Peyer's patch (tissue), 4 donors: ENCODE measurements around the gene TMEM175.

ENCODE experiments used
- POLR2A ChIP-seq, 2 donors: fragments of 450-650 bp; IDR thresholded peaks; one replicate each; pipeline ENCODE4 v1.5.1; 2017; ENCODE audit warnings: antibody characterized with exemption in 2 of 2, mild to moderate bottlenecking in 2 of 2, moderate library complexity in 2 of 2
- TF ChIP-seq, protein P1 (sequence below), 6 experiments: fragments of 450-650 bp in 4 of 6; fragments of 200-600 bp in 2 of 6; sonication (generic) in 1 of 6; IDR thresholded peaks; one replicate each; pipeline ENCODE4 v1.5.1; 2017 to 2019; ENCODE audit warnings: antibody characterized with exemption in 6 of 6, mild to moderate bottlenecking in 3 of 6, moderate library complexity in 1 of 6

DNA sequence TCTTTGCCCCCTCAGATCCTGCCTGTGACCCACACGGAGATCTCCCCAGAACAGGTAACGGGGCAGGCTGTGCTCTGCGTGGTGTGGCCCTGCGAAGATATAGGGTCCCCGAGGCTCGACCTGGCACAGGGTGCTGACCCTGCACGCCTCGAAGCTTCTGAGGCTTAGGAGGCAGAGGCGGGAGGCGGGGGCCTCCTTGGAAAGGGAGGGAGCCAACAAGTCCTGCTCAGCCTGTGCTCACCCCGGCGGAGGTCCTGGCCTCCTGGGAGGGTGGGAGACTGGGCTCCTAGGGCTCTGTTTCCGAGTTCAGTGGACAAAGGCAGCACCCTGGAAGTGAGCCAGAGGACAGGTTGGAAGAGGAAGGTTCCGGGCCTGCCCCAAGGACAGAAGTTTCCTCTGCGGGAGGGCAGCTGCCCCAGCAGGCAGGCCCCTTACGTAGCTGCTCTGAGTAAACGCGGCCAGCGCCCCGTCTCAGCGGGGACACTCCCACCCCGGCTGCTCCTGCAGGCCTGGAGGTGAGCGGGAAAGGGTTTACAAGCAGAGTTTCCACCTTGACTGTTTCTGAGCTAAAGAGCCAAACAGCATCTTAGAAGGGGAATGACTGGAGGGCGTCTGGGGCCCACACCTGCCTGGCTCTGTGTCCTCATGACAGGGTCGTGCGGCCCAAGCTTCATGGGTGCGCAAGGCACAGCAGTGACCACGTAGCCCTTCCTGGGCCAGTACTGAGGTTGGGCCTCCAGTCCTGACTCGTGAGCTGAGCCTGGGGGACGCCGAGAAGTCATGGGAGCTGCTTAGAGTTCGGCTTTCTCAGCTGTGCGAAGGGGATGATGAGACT, 16.1 kb downstream of the TMEM175 start:
- no peak for TF ChIP-seq POLR2A (IDR thresholded peaks at IDR 0.05)
- TF ChIP-seq, protein P1, sequence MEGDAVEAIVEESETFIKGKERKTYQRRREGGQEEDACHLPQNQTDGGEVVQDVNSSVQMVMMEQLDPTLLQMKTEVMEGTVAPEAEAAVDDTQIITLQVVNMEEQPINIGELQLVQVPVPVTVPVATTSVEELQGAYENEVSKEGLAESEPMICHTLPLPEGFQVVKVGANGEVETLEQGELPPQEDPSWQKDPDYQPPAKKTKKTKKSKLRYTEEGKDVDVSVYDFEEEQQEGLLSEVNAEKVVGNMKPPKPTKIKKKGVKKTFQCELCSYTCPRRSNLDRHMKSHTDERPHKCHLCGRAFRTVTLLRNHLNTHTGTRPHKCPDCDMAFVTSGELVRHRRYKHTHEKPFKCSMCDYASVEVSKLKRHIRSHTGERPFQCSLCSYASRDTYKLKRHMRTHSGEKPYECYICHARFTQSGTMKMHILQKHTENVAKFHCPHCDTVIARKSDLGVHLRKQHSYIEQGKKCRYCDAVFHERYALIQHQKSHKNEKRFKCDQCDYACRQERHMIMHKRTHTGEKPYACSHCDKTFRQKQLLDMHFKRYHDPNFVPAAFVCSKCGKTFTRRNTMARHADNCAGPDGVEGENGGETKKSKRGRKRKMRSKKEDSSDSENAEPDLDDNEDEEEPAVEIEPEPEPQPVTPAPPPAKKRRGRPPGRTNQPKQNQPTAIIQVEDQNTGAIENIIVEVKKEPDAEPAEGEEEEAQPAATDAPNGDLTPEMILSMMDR (IDR thresholded peaks at IDR 0.05): no peak
